COR-L47 (cell line): ENCODE measurements around the gene CDKN2D.
"Not testable (repeated sequence)": the region's sequence is repeated elsewhere in the genome, so short reads cannot be mapped to it uniquely, and the experiment has no call there.

Experiments used
- DNase-seq: peaks from one replicate; lab custom pipeline; 2025; lab: John Stamatoyannopoulos, UW

The CDKN2D gene

DNA sequence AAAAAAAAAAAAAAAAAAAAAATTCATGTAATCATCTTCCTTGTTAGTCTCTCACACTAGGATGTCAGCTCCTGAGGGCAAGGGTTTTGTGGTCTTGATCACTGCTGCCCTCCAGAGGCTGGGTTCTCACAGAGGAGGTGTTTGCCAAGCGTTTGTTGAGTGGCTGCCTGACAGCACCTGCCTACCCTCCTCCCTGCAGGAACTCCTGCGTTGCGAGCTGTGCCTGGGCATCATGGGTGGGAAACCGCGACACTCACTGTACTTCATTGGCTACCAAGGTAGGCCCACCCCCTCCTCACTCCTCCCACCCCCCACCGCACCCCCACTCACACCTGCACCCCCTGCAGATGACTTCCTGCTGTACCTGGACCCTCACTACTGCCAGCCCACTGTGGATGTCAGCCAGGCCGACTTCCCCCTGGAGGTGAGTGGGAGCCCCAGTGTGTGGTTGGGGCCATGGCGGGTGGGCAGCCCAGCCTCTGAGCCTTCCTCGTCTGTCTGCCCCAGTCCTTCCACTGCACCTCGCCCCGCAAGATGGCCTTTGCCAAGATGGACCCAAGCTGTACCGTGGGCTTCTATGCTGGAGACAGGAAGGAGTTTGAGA lies 17.0 kb downstream of the CDKN2D start:
- DNase-seq = no peak

DNA sequence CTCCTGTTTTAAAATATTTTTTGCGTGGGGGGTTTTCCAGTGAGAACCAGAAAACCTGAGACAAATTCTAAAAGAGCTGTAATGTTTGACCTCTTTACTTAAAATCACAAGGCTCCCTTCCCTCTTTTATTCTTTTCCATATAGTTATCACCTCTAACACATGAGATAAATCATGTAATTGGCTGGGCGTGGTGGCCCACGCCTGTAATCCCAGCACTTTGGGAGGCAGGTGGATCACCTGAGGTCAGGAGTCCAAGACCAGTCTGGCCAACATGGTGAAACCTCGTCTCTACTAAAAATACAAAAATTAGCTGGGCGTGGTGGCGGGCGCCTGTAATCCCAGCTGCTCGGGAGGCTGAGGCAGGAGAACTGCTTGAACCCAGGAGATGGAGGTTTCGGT lies 17.8 kb downstream of the CDKN2D start:
- not testable (repeated sequence) for DNase-seq

- no peak for DNase-seq
These were observed 18.4 kb downstream of the CDKN2D start for GRCh38 chr19:10550336-10550735.

DNA sequence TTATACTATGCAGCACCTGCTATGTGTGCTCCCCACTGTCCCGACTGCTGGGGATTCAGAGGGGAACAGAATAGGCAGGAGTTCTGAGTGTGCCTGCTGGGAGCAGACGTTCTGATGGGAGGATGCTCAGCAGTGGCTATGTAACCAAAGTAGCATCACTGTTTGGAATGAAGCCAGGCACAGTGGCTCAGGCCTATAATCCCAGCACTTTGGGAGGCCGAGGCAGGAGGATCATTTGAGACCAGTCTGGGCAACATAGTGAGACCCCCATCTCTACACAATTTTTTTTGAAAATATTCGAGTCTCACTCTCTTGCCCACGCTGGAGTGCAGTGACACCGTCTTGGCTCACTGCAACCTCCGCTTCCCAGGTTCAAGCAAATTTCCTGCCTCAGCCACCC lies 19.0 kb downstream of the CDKN2D start:
- DNase-seq = no peak

- DNase-seq = no peak
These were observed 20.0 kb downstream of the CDKN2D start for GRCh38 chr19:10548746-10549276.

DNA sequence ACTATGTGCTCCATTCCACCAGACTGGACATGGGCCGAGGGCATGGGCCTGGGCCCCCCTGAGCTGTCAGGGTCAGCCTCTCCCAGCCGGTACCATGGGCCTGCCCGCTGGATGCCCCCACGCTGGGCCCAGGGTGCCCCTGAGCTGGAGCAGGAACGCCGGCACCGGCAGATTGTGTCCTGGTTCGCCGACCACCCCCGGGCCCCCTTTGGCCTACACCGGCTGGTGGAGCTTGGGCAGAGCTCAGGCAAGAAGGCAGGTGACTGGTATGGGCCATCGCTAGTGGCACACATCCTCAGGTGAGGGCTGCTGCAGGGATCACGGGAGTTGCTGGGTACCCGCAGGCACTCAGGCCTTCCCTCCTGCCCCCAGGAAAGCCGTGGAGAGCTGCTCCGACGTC lies 22.0 kb downstream of the CDKN2D start:
- no peak for DNase-seq

GRCh38 chr19:10544753-10545251 lies 24.0 kb downstream of the CDKN2D start:
- DNase-seq = no peak

- DNase-seq = no peak
These were observed 24.5 kb downstream of the CDKN2D start for GRCh38 chr19:10544242-10544752.

GRCh38 chr19:10543420-10544241 lies 25.1 kb downstream of the CDKN2D start, which contains the start of gene ATG4D:
ATG4D (plus strand) TSS chr19:10543904; CDS start chr19:10544091, 187 bp downstream.
- DNase-seq = peak; percentile 81

GRCh38 chr19:10543059-10543419 lies 25.7 kb downstream of the CDKN2D start:
- no peak for DNase-seq

GRCh38 chr19:10539016-10539415 lies 29.8 kb downstream of the CDKN2D start:
- not testable (repeated sequence) for DNase-seq

GRCh38 chr19:10538204-10538983 lies 30.4 kb downstream of the CDKN2D start:
- DNase-seq = no peak

GRCh38 chr19:10537668-10538067 lies 31.1 kb downstream of the CDKN2D start:
- no peak for DNase-seq

GRCh38 chr19:10535613-10536012 lies 33.2 kb downstream of the CDKN2D start:
- no peak for DNase-seq

DNA sequence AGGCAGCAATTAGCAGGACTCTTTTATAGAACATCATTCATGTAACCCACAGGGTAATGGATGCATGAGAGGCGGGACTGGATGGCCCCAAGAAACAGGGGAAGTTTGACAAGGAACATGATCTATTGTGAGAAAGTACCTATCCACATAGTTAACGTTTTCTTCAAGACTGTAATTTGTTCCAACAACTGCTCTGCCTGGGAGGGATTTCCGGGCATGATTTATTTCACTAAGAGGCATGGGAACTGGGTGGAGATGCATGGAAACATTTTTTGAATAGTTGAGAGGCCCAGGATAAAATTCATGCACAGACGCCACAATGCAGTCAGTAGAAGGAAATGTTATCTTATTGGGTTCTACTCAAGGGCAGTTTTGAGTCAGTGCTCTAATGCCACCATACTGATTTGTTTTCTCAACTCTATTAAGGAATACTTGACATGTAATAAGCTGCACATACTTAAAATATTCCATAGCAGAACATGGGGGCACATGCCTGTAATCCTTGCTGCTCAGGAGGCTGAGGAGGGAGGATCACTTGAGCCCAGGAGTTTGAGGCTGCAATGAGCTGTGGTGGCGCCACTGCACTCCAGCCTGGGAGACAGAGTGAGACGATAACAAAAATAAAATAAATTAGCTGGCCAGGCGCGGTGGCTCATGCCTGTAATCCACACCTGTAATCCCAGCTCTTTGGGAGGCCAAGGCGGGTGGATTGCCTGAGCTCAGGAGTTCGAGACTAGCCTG lies 35.0 kb downstream of the CDKN2D start:
- no peak for DNase-seq

DNA sequence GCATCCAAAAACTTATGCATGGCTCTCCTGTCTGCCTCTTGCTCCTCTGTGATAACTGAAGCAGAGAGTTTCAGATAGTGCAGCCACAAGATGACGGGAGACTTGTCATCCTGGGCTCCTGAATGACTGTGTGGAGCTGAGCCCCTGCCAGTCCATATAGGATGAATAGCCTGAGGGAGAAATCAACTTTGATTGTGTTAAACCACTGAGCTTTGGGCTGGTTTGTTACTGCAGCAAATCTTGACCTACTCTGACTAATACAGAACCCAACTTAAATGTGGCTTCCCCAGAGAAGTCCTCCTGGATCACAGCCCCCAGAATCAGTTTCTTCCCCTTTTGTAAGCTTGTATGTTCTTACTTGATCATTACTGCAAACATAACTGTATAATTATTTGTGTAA lies 36.3 kb downstream of the CDKN2D start:
- DNase-seq = no peak

GRCh38 chr19:10526887-10527286 lies 41.9 kb downstream of the CDKN2D start:
- DNase-seq = not testable (repeated sequence)

DNA sequence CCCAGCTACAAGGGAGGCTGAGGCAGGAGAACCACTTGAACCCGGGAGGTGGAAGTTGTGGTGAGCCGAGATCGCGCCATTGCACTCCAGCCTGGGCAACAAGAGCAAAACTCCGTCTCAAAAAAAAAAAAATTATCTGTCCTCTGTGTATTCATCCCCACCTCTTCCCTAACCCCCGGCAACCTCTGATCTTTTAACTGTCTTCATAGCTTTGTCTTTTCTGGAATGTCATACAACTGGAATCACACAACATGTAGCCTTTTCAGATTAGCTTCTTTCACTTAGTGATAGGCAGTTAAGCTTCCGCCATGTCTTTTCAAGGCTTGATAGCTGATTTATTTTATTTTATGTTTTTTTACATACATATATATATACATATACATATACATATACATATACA lies 43.1 kb downstream of the CDKN2D start:
- no peak for DNase-seq

DNA sequence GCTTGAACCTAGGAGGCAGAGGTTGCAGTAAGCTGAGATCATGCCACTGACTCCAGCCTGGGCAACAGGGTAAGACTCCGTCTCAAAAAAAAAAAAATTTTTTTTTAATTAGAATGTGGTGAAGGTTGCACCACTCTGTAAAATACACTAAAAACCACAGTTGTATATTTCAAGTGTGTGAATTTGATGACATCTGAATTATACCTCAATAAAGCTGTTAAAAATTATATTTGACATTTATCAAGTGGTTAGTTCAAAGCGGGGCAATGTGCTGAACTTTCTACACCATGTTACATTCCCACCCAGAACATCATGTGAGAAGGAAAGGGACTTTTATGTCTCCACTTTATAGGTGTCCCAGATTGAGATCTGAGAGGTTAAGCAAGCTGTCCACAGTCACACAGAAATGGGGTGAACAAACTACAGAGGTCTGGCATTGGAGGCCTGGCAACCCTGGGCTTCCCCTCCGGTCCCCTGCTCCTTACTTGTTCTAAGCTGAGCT lies 45.6 kb downstream of the CDKN2D start:
- DNase-seq = no peak

DNA sequence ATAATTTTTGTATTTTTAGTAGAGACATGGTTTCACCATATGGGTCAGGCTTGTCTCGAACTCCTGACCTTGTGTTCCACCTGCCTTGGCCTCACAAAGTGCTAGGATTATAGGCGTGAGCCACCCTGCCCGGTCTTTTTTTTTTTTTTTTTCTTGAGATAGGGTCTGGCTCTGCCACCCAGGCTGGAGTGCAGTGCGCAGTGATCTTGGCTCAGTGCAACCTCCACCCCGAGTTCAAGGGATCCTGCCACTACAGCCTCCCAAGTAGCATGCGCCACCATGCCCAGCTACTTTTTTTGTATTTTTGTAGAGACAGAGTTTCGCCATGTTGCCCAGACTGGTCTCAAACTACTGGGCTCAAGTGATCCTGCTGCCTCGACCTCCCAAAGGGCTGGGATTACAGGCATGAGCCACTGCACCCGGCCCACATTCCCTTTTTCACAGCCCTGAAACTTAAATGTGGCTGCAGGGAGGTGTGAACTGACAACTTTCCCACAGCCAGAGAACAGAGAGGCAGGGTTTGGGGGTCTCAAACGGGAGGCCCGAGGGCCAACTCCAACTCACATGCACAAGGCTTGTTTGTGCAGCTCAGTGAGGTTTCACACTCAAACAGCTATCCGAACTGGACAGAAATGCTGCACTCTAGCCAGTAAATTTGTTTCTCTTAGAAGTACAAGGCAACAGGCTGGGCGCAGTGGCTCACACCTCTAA lies 47.2 kb downstream of the CDKN2D start:
- no peak for DNase-seq
